Measurements from ENCODE around the gene AMTN.

The AMTN gene

DNA sequence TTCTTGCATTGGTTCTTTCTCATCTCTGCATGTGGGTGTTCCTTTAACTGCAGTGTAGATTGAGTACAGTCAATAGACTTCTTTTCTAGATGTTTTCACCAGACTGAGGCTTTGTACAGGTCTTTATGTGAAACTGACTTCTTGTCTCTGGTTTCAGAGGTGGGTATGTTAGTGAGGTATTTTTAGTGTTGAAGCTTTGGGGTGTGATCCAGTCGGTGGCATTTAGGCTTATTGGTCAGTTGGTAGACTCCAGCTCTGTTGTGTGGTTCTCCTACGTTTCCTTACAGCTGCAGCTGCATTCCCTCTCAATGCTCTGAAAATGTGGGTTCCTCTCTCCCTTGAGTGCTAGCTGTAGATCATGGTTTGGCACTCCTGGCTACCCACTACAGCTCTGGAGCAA lies 52.4 kb downstream of the AMTN start:
- DNase-seq = no peak

DNA sequence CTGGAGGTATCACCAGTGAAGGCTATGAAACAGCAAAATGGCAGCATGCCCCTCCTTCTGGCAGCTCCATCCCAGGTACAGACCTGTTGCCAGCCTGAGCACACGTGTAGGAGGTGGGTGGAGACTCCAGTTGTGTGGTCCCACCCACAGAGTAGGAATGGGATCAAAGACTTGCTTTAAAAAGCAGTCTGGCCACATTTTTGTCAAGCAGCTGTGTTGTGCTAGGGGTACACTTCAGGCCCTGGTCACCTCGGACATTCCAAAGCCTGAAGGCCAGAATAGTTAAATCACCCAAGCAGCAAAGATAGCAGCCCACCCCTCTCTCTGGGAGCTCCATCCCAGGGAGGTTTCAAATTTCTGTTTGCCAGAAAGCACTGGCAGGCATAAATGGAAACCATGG lies 53.4 kb downstream of the AMTN start:
- no peak for DNase-seq

- no peak for DNase-seq
These were observed 57.6 kb downstream of the AMTN start for GRCh38 chr4:70575964-70576363.

GRCh38 chr4:70577220-70577927 lies 59.0 kb downstream of the AMTN start:
- DNase-seq = no peak

- no peak for DNase-seq
These were observed 63.6 kb downstream of the AMTN start for GRCh38 chr4:70581980-70582379.

Data from NCI-H524 treated with DMSO at 0.1 percent for 48 hours (cell line).